ENCODE results near the gene C19orf25. TPM values are rescaled to one million over a fixed set of nuclear protein-coding genes. Genes with fewer than 3 reads are reported as not detected.
"Not testable (repeated sequence)": the region's sequence is repeated elsewhere in the genome, so short reads cannot be mapped to it uniquely, and the experiment has no call there.

Gene C19orf25
- 10 to 100 TPM; 27.0 to 28.7 TPM for total RNA-seq

DNA sequence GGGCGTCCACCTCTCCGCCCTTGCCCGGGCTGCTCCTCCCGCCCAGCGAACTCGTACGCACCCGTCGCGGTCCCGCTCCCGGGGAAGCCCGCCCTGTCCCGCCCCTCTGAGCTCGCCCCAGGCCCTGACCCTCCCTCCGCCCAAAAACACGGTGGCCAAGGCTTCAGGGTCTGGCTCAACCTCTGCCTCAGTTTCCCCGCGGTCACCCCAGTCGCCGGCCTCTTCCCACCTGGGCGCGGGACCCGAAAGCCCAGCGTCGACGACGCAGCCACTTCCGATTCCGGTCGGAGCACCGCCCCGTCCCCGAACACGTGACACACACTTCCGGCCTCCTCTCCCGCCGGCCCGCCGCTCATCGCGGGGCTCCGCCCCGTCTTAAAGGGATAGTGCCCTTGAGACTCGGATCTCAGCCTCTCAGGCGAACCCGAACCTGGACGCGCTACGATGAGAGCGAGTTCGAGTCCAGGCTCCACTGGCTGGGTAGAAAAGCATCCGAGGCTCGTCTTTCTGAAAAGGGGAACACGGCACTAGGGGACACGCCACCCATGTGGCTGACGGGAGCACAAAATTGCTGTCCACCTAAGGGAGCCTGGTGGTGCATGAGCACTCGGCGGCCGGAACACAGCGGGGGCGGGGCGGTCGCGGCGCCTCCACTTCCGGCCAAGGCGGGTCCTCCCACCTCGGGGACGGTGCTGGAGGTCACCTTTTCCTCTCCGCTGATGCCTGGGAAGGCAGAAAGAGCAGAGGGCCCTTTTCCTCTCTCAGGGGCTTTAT is at the start of gene C19orf25:
TSS of gene C19orf25 (minus strand) at position 282 of the 774 bp plus-strand sequence. CDS start 312 bp downstream, outside the sequence.
- Mint-ChIP-seq H3K9me3 (no peaks in the 10 kb centered on the region), H3K4me1 (peaks cover 16% of the 10 kb centered on the region), H3K27ac (peak within 1 kb of the TSS; percentile 95), H3K36me3 (peaks cover 9% of the 10 kb centered on the region), H3K27me3 (no peaks in the 10 kb centered on the region), H3K4me3 (peak within 1 kb of the TSS; percentile 99)
- peak; percentile 94 for DNase-seq

DNA sequence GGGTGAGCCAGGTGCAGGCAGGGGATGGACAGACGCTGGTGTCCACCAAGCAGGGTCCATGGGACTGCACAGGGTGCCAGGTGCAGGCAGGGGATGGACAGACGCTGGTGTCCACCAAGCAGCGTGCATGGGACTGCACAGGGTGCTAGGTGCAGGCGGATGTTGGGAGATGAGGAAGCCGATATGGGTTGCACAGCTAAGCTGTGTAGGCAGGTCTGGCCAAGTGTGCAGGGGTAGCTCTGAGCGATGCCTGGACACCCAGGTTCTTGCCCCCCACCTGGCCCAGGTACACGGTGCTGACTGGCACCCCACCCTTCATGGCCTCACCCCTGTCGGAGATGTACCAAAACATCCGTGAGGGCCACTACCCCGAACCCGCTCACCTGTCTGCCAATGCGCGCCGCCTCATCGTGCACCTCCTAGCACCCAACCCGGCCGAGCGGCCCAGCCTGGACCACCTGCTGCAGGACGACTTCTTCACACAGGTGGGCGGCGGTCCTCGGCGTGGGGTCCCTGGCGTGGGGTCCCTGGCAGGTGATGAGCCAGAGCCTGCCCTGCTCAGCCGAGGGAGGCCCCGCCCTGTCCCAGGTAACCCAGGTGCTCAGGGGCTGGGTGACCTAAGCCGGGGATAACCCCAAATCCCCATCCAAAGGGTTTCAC is 48.8 kb upstream of the C19orf25 start:
- no peak for DNase-seq
- Mint-ChIP-seq H3K27ac (no peak overlapping the region), H3K9me3 (no peaks in the 10 kb centered on the region), H3K4me1 (peaks cover 4% of the 10 kb centered on the region), H3K4me3 (no peak overlapping the region), H3K36me3 (no peaks in the 10 kb centered on the region), H3K27me3 (peaks cover 59% of the 10 kb centered on the region)

DNA sequence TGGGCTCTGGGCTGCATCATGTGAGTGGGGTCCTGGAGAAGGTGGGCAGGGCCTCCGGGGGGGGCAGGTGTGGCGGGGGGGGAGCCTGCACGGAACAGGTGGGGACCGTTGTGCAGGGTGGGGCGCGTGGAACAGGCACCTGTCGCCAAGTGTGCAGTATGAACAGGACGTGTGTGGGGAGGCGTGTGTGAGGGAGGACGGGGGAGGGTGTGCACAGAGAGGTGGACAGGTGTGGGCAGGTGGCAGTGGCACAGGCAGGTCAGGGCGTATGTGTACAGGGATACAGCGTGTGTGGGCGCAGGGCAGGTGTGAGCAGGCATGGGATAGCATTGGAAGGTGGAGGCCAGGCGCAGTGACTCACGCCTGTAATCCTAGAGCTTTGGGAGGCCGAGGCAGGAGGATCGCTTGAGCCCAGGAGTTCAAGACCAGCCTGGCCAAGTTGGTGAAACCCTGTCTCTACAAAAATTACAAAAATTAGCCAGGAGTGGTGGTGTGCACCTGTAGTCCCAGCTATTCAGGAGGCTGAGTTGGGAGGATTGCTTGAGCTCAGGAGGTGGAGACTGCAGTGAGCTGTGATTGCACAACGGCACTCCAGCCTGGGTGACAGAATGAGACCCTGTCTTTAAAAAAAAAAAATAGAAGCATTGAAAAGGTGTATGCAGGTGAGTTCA is 48.1 kb upstream of the C19orf25 start:
- no peak overlapping the region for H3K27ac Mint-ChIP-seq
- H3K9me3 Mint-ChIP-seq, result no peaks in the 10 kb centered on the region
- DNase-seq, result no peak
- H3K4me3 Mint-ChIP-seq, result no peak overlapping the region
- peaks cover 59% of the 10 kb centered on the region for H3K27me3 Mint-ChIP-seq
- no peaks in the 10 kb centered on the region for H3K36me3 Mint-ChIP-seq
- H3K4me1 Mint-ChIP-seq, result peaks cover 4% of the 10 kb centered on the region

DNA sequence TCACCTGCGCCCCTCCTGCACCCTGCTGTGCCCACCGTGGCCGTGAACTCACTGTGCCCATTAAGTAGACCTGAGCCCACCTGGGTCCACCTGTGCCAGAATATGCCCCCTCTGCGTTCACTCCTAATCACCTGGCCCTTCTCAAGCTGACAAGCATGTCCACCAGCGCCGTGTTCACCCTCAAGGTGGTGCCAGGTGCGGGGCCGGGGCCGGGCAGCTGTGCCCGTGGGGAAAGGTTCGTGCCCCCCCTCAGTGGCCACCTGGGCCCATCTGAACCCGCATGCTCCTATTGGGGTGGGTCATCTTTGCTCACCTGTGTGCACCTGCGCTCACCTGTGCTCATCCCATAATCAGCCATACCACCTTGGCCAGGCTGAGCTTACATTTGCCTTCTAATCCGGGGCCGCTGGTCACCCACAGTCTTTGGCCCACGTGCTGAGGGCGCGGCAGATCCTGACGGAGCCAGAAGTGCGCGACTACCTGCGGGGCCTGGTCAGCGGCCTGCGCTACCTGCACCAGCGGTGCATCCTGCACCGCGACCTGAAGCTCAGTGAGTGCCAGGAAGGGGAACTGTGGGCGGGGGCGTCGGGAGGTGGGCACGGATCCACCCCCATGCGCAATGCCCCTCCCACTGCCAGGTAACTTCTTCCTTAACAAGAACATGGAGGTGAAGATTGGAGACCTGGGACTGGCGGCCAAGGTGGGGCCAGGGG is 47.2 kb upstream of the C19orf25 start:
- Mint-ChIP-seq H3K4me1 (peaks cover 4% of the 10 kb centered on the region), H3K4me3 (no peak overlapping the region), H3K36me3 (no peaks in the 10 kb centered on the region), H3K27me3 (peaks cover 56% of the 10 kb centered on the region), H3K9me3 (no peaks in the 10 kb centered on the region), H3K27ac (no peak overlapping the region)
- DNase-seq, result no peak

DNA sequence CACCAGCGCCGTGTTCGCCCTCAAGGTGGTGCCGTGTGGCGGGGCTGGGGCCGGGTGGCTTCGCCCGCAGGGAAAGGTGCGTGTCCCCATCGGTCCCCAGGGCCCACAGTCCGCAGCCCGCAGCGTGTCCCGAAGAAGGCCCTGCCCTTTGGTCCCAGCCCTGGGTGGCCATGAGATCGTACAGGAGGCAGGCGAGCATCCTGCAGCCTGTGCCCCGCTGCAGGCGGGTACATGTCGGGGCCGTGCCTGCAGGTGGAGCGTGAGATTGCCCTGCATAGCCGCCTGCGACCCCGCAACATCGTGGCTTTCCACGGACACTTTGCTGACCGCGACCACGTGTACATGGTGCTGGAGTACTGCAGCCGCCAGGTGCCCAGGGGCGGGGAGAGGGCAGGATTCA is 46.3 kb upstream of the C19orf25 start:
- Mint-ChIP-seq H3K9me3 (no peaks in the 10 kb centered on the region), H3K4me3 (no peak overlapping the region), H3K36me3 (no peaks in the 10 kb centered on the region), H3K27me3 (peaks cover 59% of the 10 kb centered on the region), H3K27ac (no peak overlapping the region), H3K4me1 (peaks cover 4% of the 10 kb centered on the region)
- DNase-seq, result no peak

DNA sequence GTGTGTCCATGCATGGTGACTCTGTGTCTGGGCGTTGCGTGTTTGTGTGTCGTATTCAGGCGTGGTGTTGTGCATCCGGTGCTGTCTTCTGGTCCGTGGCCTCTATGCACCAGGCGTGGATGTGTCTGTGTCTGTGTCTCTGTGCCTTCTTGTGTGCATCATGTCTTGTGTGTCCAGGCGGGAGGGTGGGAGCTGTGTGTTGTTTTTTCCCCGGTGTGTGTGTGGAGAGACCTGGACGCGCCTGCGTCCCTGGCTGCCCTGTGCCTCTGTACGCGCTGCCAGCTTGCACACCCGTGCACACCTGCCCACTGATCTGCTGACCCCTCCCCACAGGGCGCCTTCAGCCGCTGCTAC is 45.9 kb upstream of the C19orf25 start:
- H3K27ac Mint-ChIP-seq, result no peak overlapping the region
- peaks cover 4% of the 10 kb centered on the region for H3K4me1 Mint-ChIP-seq
- no peaks in the 10 kb centered on the region for H3K9me3 Mint-ChIP-seq
- DNase-seq, result no peak
- no peak overlapping the region for H3K4me3 Mint-ChIP-seq
- peaks cover 55% of the 10 kb centered on the region for H3K27me3 Mint-ChIP-seq
- no peaks in the 10 kb centered on the region for H3K36me3 Mint-ChIP-seq

DNA sequence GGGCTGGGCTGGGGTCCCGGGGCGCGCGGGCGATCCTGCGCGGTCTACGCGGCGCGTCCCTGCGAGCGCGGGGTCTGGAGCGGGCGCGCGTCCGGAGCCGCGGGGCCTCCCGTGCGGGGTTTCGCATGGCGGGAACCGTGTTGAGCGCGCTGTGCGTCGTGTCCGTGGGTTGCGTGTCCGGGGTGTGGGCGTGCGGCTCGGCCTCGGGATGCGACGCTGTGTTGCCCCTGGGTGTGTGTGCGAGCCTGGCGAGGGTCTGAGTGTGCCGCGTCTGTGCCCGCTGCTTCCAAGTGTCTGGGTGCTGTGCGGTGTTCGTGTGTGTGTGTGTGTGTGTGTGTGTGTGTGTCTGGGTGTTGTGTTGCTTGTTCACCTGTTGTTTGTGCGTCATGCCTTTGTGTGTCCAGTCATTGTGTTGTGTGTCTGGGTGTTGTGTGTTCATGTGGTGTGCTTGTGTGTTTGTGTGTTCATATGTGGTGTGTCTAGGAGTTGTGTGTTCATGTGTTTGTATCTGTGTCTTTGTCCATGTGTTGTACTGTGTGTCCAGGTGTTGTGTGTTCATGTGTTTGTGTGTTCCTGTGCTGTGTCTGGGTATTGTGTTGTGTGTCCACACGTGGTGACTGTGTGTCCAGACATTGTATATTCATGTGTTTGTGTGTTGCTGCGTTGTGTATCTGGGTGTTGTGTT is 45.4 kb upstream of the C19orf25 start:
- Mint-ChIP-seq H3K27ac (no peak overlapping the region), H3K27me3 (peaks cover 52% of the 10 kb centered on the region), H3K4me1 (peaks cover 4% of the 10 kb centered on the region)

DNA sequence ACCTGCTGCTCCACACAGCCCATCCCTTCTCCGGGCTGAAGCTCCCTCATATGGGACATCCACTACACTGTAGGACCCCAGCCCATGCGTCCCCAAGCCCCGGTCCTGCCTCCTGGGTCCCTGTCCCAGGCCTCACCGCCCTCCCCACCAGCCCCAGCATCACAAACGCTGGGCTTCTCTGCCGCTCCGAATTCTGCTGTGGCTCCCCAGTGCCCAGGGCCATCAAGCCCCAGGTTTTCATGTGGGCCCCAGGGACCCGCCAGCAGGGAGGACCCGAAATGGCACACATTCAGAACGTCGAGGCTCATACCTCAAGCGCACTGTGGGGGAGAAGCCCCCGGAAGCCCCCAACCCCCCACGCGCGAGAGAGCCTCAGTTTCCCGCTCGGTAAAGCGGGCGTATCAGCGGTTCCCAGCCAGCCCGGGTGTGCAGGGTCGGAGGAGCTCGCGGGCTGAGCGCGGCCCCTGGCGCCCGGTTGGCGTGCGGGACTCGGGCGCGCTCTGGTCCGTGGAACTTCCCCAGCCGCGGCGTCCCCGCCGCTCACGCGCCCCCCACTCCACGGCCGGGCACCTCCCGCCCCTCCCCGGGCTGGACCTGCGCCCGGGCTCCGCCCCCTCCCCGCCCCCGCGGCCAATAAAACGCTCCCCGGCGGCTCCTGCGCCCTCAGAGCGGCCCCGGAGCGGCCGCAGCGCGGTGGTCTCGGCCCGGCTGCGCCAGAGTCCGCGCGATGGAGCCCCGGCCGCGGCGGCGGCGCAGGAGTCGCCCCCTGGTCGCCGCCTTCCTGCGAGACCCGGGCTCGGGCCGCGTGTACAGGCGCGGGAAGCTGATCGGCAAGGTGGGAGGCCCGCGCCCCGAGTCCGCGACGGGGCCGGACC is 44.6 kb upstream of the C19orf25 start, which contains the start of gene PLK5:
TSS of gene PLK5 (plus strand) at position 666 of the 875 bp plus-strand sequence. CDS start 2,920 bp downstream, outside the sequence.
- Mint-ChIP-seq H3K27ac (no peak within 1 kb of the TSS), H3K4me1 (peaks cover 4% of the 10 kb centered on the region), H3K4me3 (no peak within 1 kb of the TSS), H3K9me3 (no peaks in the 10 kb centered on the region), H3K27me3 (peaks cover 52% of the 10 kb centered on the region), H3K36me3 (no peaks in the 10 kb centered on the region)
- DNase-seq, result no peak

More for the DNA sequence above, 45.4 kb upstream of the C19orf25 start:
- no peaks in the 10 kb centered on the region for H3K9me3 Mint-ChIP-seq
- no peak overlapping the region for H3K4me3 Mint-ChIP-seq
- no peak for DNase-seq
- H3K36me3 Mint-ChIP-seq, result no peaks in the 10 kb centered on the region

DNA sequence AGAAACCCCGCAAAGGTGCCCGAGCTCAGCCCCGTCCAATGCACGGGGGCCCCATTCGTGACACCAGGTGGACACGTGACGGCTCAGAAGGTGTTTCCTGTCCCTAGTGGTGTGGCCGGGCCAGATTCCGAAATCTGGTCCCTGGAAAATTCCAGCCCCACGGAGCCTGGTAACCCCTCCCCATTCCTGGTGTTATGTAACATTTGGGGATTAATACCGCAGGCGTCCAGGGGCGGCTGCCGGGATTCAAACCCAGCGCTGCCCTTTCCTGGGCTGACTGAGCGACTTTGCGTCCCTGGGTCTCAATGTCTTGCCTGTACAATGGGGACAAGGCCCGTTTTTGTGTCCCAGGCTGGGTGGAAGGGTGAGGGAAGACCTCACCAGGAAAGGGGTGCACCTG is 43.8 kb upstream of the C19orf25 start:
- H3K27ac Mint-ChIP-seq, result no peak overlapping the region
- no peak for DNase-seq

DNA sequence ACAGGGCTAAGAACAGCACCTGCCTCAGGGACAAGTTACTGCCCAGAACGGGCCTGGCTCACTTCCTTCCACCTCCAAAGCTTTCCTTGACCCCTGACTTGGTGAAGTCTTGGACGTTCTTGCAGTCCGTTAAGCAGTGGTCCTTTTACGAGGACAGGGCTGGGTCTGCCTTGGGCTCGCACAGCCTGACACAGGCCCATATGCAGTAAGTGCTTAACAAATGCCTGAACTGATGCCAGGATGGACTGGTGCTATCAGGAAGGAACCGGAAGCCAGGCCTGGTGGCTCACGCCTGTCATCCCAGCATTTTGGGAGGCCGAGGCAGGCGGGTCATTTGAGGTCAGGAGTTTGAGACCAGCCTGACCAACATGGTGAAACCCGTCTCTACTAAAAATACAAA is 43.0 kb upstream of the C19orf25 start:
- H3K27ac Mint-ChIP-seq, result no peak overlapping the region
- no peaks in the 10 kb centered on the region for H3K9me3 Mint-ChIP-seq

More for the DNA sequence above, 43.8 kb upstream of the C19orf25 start:
- no peak overlapping the region for H3K4me3 Mint-ChIP-seq
- H3K4me1 Mint-ChIP-seq, result peaks cover 4% of the 10 kb centered on the region
- no peaks in the 10 kb centered on the region for H3K9me3 Mint-ChIP-seq
- peaks cover 52% of the 10 kb centered on the region for H3K27me3 Mint-ChIP-seq
- H3K36me3 Mint-ChIP-seq, result no peaks in the 10 kb centered on the region

DNA sequence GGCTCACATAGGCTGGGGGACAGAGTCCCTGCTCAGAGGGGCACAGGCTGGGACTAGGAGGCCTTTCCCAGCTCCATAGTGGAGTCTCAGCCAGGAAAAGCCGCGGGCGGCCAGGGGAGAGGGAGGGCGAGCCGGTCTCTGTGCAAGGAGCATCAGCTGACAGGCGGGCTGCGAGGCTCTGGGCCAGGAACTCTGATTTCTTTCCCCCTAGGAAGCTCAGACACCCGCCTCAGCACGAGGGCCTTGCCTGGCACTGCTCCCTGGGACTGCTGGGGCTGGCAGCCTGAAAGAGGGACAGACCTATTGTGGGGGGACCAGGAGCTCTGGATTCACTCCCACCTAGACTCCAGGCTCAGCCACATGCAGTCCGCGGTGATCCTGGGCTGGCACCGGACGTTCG is 42.6 kb upstream of the C19orf25 start:
- Mint-ChIP-seq H3K9me3 (no peaks in the 10 kb centered on the region), H3K4me1 (peaks cover 4% of the 10 kb centered on the region), H3K27me3 (peaks cover 44% of the 10 kb centered on the region), H3K27ac (no peak overlapping the region), H3K4me3 (no peak overlapping the region), H3K36me3 (no peaks in the 10 kb centered on the region)
- no peak for DNase-seq

More for the DNA sequence above, 43.0 kb upstream of the C19orf25 start:
- Mint-ChIP-seq H3K27me3 (peaks cover 47% of the 10 kb centered on the region), H3K4me1 (peaks cover 4% of the 10 kb centered on the region), H3K36me3 (no peaks in the 10 kb centered on the region), H3K4me3 (no peak overlapping the region)
- no peak for DNase-seq

DNA sequence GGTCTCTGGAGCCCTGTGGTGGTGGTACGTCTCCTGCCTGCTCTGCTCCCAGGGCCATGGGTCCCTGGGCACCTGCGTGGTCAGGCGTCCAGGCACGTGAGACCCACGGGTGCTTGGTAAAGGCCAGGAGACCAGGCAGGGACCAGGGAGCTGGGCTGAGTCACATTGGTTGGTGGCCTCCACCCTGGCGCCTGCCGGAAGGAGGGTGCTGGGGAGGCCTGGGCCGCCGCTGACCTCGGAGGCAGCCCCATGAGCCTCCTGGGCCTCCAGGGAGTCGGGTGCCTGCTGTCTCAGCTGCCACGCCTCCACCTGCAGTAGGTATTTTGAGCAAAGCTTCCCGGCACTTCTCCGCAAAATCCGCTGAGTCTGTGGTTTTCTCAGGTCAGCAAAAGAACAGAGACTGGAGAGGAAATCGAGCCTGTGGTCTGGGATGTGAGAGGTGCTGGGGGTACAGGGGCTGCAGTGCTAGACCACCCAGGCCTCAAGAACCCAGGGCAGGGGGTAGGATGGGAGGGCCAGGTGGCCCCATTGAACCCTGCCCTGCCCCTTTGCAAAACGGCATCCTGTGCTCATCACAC is 41.3 kb upstream of the C19orf25 start:
- DNase-seq, result no peak
- H3K4me3 Mint-ChIP-seq, result no peak overlapping the region
- no peak overlapping the region for H3K27ac Mint-ChIP-seq
- no peaks in the 10 kb centered on the region for H3K9me3 Mint-ChIP-seq
- peaks cover 31% of the 10 kb centered on the region for H3K27me3 Mint-ChIP-seq
- H3K36me3 Mint-ChIP-seq, result no peaks in the 10 kb centered on the region
- peaks cover 4% of the 10 kb centered on the region for H3K4me1 Mint-ChIP-seq

DNA sequence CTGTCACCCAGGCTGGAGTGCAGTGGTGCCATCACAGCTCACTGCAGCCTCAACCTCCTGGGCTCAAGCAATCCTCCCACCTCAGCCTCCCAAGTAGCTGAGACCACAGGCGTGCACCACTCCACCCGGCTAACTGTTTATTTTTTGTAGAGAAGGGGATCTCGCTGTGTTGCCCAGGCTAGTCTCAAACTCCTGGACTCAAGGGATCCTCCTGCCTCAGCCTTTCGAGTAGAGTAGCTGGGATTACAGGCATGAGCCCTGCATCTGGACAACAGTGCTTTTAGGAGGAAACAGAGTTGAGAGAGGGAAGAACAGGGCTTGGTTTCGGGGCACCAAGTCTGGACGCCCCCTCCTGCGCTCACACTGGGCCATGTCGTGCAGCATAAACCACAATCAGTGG is 40.8 kb upstream of the C19orf25 start:
- not testable (repeated sequence) for H3K9me3 Mint-ChIP-seq, H3K36me3 Mint-ChIP-seq, H3K4me3 Mint-ChIP-seq, H3K27ac Mint-ChIP-seq, DNase-seq, H3K4me1 Mint-ChIP-seq
- H3K27me3 Mint-ChIP-seq, result peaks cover 28% of the 10 kb centered on the region

All from activated naive CD8-positive, alpha-beta T cell treated with anti-CD3 and anti-CD28 coated beads for 36 hours (primary cell).